GM13977 (cell line): ENCODE data around the gene PABPC1L.

Experiments used
- DNase-seq: peaks from one replicate; pipeline ENCODE4 v3.0.0; 2012; ENCODE audit warnings: low spot score
- in situ Hi-C: fragments of 300-500 bp; cut with MboI; formaldehyde crosslinking; loops from one replicate; pipeline ENCODE4 v1.12.0; 2022; ENCODE audit warnings: low sequenced_read_pairs, low pct_unique_long_range_greater_than_20kb, mixed read lengths, inconsistent platforms; ENCODE audit not compliant: unreplicated experiment
- TF ChIP-seq, protein P1 (sequence below): IDR thresholded peaks from 2 replicates; pipeline ENCODE4 v1.5.1; 2012; ENCODE audit warnings: mild to moderate bottlenecking, control low read depth; ENCODE audit not compliant: insufficient read depth; ENCODE audit errors: extremely low read depth, missing control alignments

Gene PABPC1L

GRCh38 chr20:44963325-44964215 is 53.7 kb downstream of the PABPC1L start:
- TF ChIP-seq, protein P1, sequence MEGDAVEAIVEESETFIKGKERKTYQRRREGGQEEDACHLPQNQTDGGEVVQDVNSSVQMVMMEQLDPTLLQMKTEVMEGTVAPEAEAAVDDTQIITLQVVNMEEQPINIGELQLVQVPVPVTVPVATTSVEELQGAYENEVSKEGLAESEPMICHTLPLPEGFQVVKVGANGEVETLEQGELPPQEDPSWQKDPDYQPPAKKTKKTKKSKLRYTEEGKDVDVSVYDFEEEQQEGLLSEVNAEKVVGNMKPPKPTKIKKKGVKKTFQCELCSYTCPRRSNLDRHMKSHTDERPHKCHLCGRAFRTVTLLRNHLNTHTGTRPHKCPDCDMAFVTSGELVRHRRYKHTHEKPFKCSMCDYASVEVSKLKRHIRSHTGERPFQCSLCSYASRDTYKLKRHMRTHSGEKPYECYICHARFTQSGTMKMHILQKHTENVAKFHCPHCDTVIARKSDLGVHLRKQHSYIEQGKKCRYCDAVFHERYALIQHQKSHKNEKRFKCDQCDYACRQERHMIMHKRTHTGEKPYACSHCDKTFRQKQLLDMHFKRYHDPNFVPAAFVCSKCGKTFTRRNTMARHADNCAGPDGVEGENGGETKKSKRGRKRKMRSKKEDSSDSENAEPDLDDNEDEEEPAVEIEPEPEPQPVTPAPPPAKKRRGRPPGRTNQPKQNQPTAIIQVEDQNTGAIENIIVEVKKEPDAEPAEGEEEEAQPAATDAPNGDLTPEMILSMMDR = no peak
- in situ Hi-C loops = no loop called here
- no peak for DNase-seq

- in situ Hi-C loops = no loop called here
- no peak for DNase-seq
- TF ChIP-seq, protein P1 = no peak
Measured at GRCh38 chr20:44965651-44966029, 55.8 kb downstream of the PABPC1L start.

GRCh38 chr20:44966030-44966961 is 56.4 kb downstream of the PABPC1L start, which contains the start of gene STK4:
TSS of gene STK4 (plus strand) at chr20:44966512. CDS start at chr20:44966569, 57 bp downstream.
- in situ Hi-C loops = no loop called here
- peak; percentile 89 for DNase-seq
- TF ChIP-seq, protein P1 = peak; percentile 77

- in situ Hi-C loops = no loop called here
- no peak for DNase-seq
- TF ChIP-seq, protein P1 = no peak
Measured at GRCh38 chr20:44967207-44967807, 57.4 kb downstream of the PABPC1L start.

- in situ Hi-C loops = no loop called here
- TF ChIP-seq, protein P1 = no peak
- DNase-seq = no peak
Measured at GRCh38 chr20:44969300-44969894, 59.5 kb downstream of the PABPC1L start.
